Endothelial cell of umbilical vein (primary cell): ENCODE data around the gene OSGEP. TPM values are rescaled to one million over a fixed set of nuclear protein-coding genes. Genes with fewer than 3 reads are reported as not detected.
A peak's percentile ranks its signal among the peaks of the same experiment; 100 is the strongest.

Source experiments
- BruUV-seq: library from RNA; stranded (reverse); fragments of 400-500 nt; replicated peaks from 2 replicates; lab custom pipeline; 2021; lab: Mats Ljungman, UMichigan
- CTCF ChIA-PET: fragments of 300-600, 350-600 bp; sonication (Branson Sonifier 250); formaldehyde crosslinking; loops from one replicate; lab custom pipeline; 2021; ENCODE audit warnings: antibody characterized with exemption, inconsistent platforms; lab: Charles Lee
- POLR2A ChIA-PET: fragments of 300-600, 350-600 bp; sonication (Branson Sonifier 250); formaldehyde crosslinking; loops from one replicate; lab custom pipeline; 2021; ENCODE audit warnings: antibody characterized with exemption, inconsistent platforms; lab: Charles Lee
- DNase-seq: peaks from one replicate; pipeline ENCODE4 v3.0.0-alpha.2; 2011; ENCODE audit warnings: low read depth, low spot score
- FAIRE-seq: peaks from 2 replicates; lab custom pipeline; 2011; peaks lifted over from hg19 to GRCh38; lab: Jason Lieb, UNC
- H2AFZ ChIP-seq: 2 replicates; pipeline ENCODE4 v1.6.0; 2012; ENCODE audit warnings: low read depth, low read length, control low read depth, inconsistent platforms
- H3K27ac ChIP-seq: 2 replicates; pipeline ENCODE4 v1.5.1; 2011; ENCODE audit warnings: low read depth, mild to moderate bottlenecking, control low read depth, low read length, moderate library complexity; ENCODE audit not compliant: insufficient read depth
- H3K27me3 ChIP-seq, 2 experiments: 2 replicates each; pipeline versions ENCODE4 v1.6.0 to v1.6.1; 2011; ENCODE audit warnings: low read length in 2 of 2, mixed read lengths in 1 of 2; ENCODE audit not compliant: control insufficient read depth in 2 of 2, insufficient read depth in 2 of 2
- H3K36me3 ChIP-seq, 2 experiments: 2 replicates in 1 of 2; 3 replicates in 1 of 2; pipeline ENCODE4 v1.5.1; 2011; ENCODE audit warnings: low read length in 2 of 2, mild to moderate bottlenecking in 1 of 2, moderate library complexity in 1 of 2; ENCODE audit not compliant: control insufficient read depth in 2 of 2, insufficient read depth in 2 of 2; ENCODE audit errors: extremely low read depth in 1 of 2
- H3K4me1 ChIP-seq: 3 replicates; pipeline ENCODE4 v1.5.1; 2011; ENCODE audit warnings: mild to moderate bottlenecking, low read length; ENCODE audit not compliant: control insufficient read depth, insufficient read depth; ENCODE audit errors: extremely low read depth
- H3K4me2 ChIP-seq: 2 replicates; pipeline ENCODE4 v1.6.1; 2011; ENCODE audit warnings: low read length, control low read depth, mixed read lengths; ENCODE audit not compliant: insufficient read depth
- H3K4me3 ChIP-seq, 3 experiments: fragments of 200-600 bp in 1 of 3; sonication (generic), shearing (Covaris generic) in 1 of 3; replicated peaks in 1 of 3; 2 replicates each; pipeline ENCODE4 v1.5.1; 2011 to 2016; ENCODE audit warnings: control low read depth in 3 of 3, low read length in 3 of 3, mild to moderate bottlenecking in 2 of 3, inconsistent platforms in 1 of 3, low read depth in 1 of 3, moderate library complexity in 1 of 3; ENCODE audit not compliant: insufficient read depth in 1 of 3
- H3K79me2 ChIP-seq: 2 replicates; pipeline ENCODE4 v1.6.0; 2012; ENCODE audit warnings: low read length, inconsistent platforms; ENCODE audit not compliant: control insufficient read depth, insufficient read depth
- H3K9ac ChIP-seq: replicated peaks from 2 replicates; pipeline ENCODE3; 2011; ENCODE audit warnings: low read length, control low read depth; ENCODE audit not compliant: insufficient read depth; ENCODE audit errors: extremely low read depth
- H3K9me1 ChIP-seq: replicated peaks from 3 replicates; pipeline ENCODE4 v1.6.0; 2011; ENCODE audit warnings: mild to moderate bottlenecking, low read length; ENCODE audit not compliant: control insufficient read depth, insufficient read depth; ENCODE audit errors: extremely low read depth
- H3K9me3 ChIP-seq: replicated peaks from 2 replicates; pipeline ENCODE4 v1.5.1; 2012; ENCODE audit warnings: low read length, inconsistent platforms; ENCODE audit not compliant: control insufficient read depth, insufficient read depth
- H4K20me1 ChIP-seq: replicated peaks from 2 replicates; pipeline ENCODE3; 2011; ENCODE audit warnings: mild to moderate bottlenecking, low read length; ENCODE audit not compliant: control insufficient read depth, insufficient read depth; ENCODE audit errors: extremely low read depth
- EZH2 ChIP-seq: IDR thresholded peaks from 2 replicates; pipeline ENCODE4 v1.6.1; 2012; ENCODE audit warnings: borderline replicate concordance, low read depth, mild to moderate bottlenecking, moderate library complexity, low read length, inconsistent platforms; ENCODE audit not compliant: severe bottlenecking
- FOS ChIP-seq: IDR thresholded peaks from 2 replicates; pipeline ENCODE4 v1.6.1; 2011; ENCODE audit warnings: mild to moderate bottlenecking, low read length, moderate library complexity, borderline replicate concordance; ENCODE audit not compliant: insufficient read depth
- GATA2 ChIP-seq: IDR thresholded peaks from 2 replicates; pipeline ENCODE4 v1.7.0; 2011; ENCODE audit warnings: low read depth, mild to moderate bottlenecking, moderate library complexity, mixed read lengths, low read length; ENCODE audit not compliant: insufficient read length, insufficient read depth
- JUN ChIP-seq: IDR thresholded peaks from 2 replicates; pipeline ENCODE4 v1.6.1; 2011; ENCODE audit warnings: borderline replicate concordance, low read depth; ENCODE audit not compliant: insufficient read length, insufficient read depth
- MAX ChIP-seq: IDR thresholded peaks from 2 replicates; pipeline ENCODE4 v1.6.1; 2011; ENCODE audit not compliant: insufficient read depth, insufficient read length
- MYC ChIP-seq: IDR thresholded peaks from one replicate; pipeline ENCODE4 v1.6.1; 2011; ENCODE audit warnings: mild to moderate bottlenecking, low read depth, low read length
- POLR2A ChIP-seq: IDR thresholded peaks from 2 replicates; pipeline ENCODE4 v1.6.1; 2012; ENCODE audit warnings: low read depth, mild to moderate bottlenecking, control low read depth, low read length
- POLR2AphosphoS5 ChIP-seq: IDR thresholded peaks from 2 replicates; pipeline ENCODE4 v1.6.1; 2012; ENCODE audit warnings: low read depth, mild to moderate bottlenecking, control low read depth, low read length, moderate library complexity; ENCODE audit not compliant: insufficient read depth
- dilution Hi-C: fragments of 300-500 bp; cut with MboI; formaldehyde crosslinking; loops from one replicate; pipeline ENCODE4 v1.15.0; 2019; ENCODE audit warnings: low sequenced_read_pairs; ENCODE audit not compliant: extremely low pct_ligation_motif_present
- intact Hi-C: fragments of 100-400 bp; cut with micrococcal nuclease; formaldehyde crosslinking; loops from one replicate; pipeline ENCODE4 v1.10.0; 2022
- polyA plus RNA-seq, 4 experiments: library from polyadenylated mRNA; depleted of rRNA in 3 of 4; stranded (reverse) in 3 of 4; unstranded in 1 of 4; fragments of >200 nt; gene quantifications; 2 replicates each; pipeline versions ENCODE4 v1.2.1 to v1.2.3, GENCODE V29; 2011 to 2012; ENCODE audit warnings: missing spikeins in 1 of 4
- total RNA-seq: library from RNA; stranded (reverse); gene quantifications from 2 replicates; pipeline ENCODE4 v1.2.3, GENCODE V29; 2021
- TF ChIP-seq, protein P1 (sequence below), 2 donors: IDR thresholded peaks; 1 replicate in 1 of 2; 2 replicates in 1 of 2; pipeline ENCODE4 v1.5.1; 2011; ENCODE audit warnings: low read length in 2 of 2, mild to moderate bottlenecking in 2 of 2, moderate library complexity in 2 of 2, control low read depth in 1 of 2, inconsistent platforms in 1 of 2, low read depth in 1 of 2; ENCODE audit not compliant: insufficient read depth in 1 of 2; ENCODE audit errors: extremely low read depth in 1 of 2

Gene OSGEP
- total and polyA plus RNA-seq, 2 donors (not counting 3 experiments of a cell fraction or from before 2014, with no cell fraction given), result 41.8 to 100 TPM

- no peaks in the 10 kb centered on the region for H3K9me3 ChIP-seq
- dilution Hi-C loops, result no loop called here
- POLR2A ChIA-PET, result interaction anchor here (0.8 to 4.2 kb wide), 5 partner anchors 13 to 142 kb away, joined by 3 to 32 read pairs (median 10); partner anchors contain the start of genes APEX1, OSGEP and PARP2
- no peak for DNase-seq
- peaks cover 24% of the 10 kb centered on the region for H3K4me1 ChIP-seq
- CTCF ChIA-PET, result interaction anchor here (0.6 to 2.7 kb wide), 2 partner anchors 53 to 126 kb away, joined by 3 to 16 read pairs; no protein-coding TSS in a partner anchor
- BruUV-seq, result no TSS peak
- H3K27ac ChIP-seq, result peak overlapping the region; percentile 76
- H3K27me3 ChIP-seq, result peaks cover 2 to 9% of the 10 kb centered on the region in 2 experiments
- FAIRE-seq, result no peak
- H2AFZ ChIP-seq, result peak overlapping the region; percentile 61
- H3K9me1 ChIP-seq, result no peaks in the 10 kb centered on the region
- no peaks in the 10 kb centered on the region for H4K20me1 ChIP-seq
- peaks cover 44% of the 10 kb centered on the region for H3K79me2 ChIP-seq
- peak overlapping the region; percentile 68 for H3K4me2 ChIP-seq
- peak overlapping the region in 2 of 3 experiments; percentile 77 to 94 for H3K4me3 ChIP-seq
- peak overlapping the region; percentile 83 for H3K9ac ChIP-seq
- no peak for TF ChIP-seq FOS
- TF ChIP-seq POLR2AphosphoS5, result no peak
- intact Hi-C loops, result loop anchor here (1.0 kb wide), 5 partner anchors 8 to 137 kb away; partner anchors contain the start of genes APEX1, PIP4P1 and TEP1
- peaks cover 6 to 8% of the 10 kb centered on the region in 2 experiments for H3K36me3 ChIP-seq
These were observed 14.2 kb upstream of the OSGEP start for GRCh38 chr14:20468764-20469241.

- peak within 1 kb of the TSS; percentile 76 for H3K9ac ChIP-seq
- dilution Hi-C loops, result no loop called here
- peaks cover 18% of the 10 kb centered on the region for H3K4me1 ChIP-seq
- H3K4me3 ChIP-seq, result peak within 1 kb of the TSS; percentile 43 to 78 (median 66)
- intact Hi-C loops, result loop anchor here (1.0 kb wide), 3 partner anchors 8 to 223 kb away; partner anchors contain the start of genes PNP and RNASE4
- peaks cover 11 to 18% of the 10 kb centered on the region in 2 experiments for H3K36me3 ChIP-seq
- FAIRE-seq (peak; percentile 100), DNase-seq (peak; percentile 100)
- H3K79me2 ChIP-seq, result peaks cover 20% of the 10 kb centered on the region
- peak within 1 kb of the TSS; percentile 84 for H3K4me2 ChIP-seq
- no TSS peak for BruUV-seq
- H3K9me1 ChIP-seq, result no peaks in the 10 kb centered on the region
- H3K9me3 ChIP-seq, result no peaks in the 10 kb centered on the region
- H3K27ac ChIP-seq, result peak within 1 kb of the TSS; percentile 35
- TF ChIP-seq JUN (no peak), EZH2 (peak; percentile 88), MYC (peak; percentile 55), POLR2AphosphoS5 (peak; percentile 54), GATA2 (no peak), FOS (no peak), POLR2A (peak; percentile 35), MAX (peak; percentile 100)
- TF ChIP-seq, protein P1, sequence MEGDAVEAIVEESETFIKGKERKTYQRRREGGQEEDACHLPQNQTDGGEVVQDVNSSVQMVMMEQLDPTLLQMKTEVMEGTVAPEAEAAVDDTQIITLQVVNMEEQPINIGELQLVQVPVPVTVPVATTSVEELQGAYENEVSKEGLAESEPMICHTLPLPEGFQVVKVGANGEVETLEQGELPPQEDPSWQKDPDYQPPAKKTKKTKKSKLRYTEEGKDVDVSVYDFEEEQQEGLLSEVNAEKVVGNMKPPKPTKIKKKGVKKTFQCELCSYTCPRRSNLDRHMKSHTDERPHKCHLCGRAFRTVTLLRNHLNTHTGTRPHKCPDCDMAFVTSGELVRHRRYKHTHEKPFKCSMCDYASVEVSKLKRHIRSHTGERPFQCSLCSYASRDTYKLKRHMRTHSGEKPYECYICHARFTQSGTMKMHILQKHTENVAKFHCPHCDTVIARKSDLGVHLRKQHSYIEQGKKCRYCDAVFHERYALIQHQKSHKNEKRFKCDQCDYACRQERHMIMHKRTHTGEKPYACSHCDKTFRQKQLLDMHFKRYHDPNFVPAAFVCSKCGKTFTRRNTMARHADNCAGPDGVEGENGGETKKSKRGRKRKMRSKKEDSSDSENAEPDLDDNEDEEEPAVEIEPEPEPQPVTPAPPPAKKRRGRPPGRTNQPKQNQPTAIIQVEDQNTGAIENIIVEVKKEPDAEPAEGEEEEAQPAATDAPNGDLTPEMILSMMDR (IDR thresholded peaks at IDR 0.05; ENCODE audit: extremely low read depth in 1 of 2, insufficient read depth in 1 of 2, low read depth in 1 of 2, low read length in 2 of 2), result no peak
- POLR2A ChIA-PET, result interaction anchor here (0.6 to 2.4 kb wide), 5 partner anchors 9 to 119 kb away, joined by 3 to 36 read pairs (median 4); partner anchors contain the start of genes PARP2, PNP and TEP1
- peak within 1 kb of the TSS; percentile 74 for H2AFZ ChIP-seq
- CTCF ChIA-PET, result interaction anchor here (0.8 to 1.5 kb wide), 9 partner anchors 11 to 145 kb away, joined by 3 to 16 read pairs (median 3); partner anchors contain the start of gene PARP2
- peaks cover 2 to 9% of the 10 kb centered on the region in 2 experiments for H3K27me3 ChIP-seq
- no peaks in the 10 kb centered on the region for H4K20me1 ChIP-seq
These were observed 6.9 kb upstream of the OSGEP start, which contains the start of gene PIP4P1 for GRCh38 chr14:20461225-20462141. Gene PIP4P1 (minus strand): TSS chr14:20461434. CDS start chr14:20461325, 109 bp downstream.
